ENCODE results near the gene FHIP1B.

Gene FHIP1B

DNA sequence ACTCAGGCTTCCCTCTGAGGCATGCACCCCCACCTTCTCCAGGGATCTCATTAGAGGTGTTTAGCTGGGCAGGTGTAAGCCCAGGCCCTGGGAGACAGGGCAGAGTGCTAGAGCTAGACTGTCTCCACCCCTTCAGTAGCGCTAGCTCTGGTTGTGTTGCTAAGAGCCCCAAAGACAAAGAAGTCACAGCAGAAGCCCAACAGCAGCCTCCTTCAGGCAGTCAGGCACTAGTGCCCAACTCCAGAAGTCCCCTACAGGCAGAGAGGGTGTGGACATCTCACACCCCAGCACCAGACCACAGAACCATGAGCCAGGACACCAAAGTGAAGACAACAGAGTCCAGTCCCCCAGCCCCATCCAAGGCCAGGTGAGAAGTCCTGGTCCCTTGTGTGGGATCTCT, 4.5 kb upstream of the FHIP1B start, which contains the start of gene CNGA4:
TSS of gene CNGA4 (plus strand) at position 188 of the 400 bp plus-strand sequence. CDS start at position 306, 118 bp downstream.
- peak; percentile 76 for DNase-seq

DNA sequence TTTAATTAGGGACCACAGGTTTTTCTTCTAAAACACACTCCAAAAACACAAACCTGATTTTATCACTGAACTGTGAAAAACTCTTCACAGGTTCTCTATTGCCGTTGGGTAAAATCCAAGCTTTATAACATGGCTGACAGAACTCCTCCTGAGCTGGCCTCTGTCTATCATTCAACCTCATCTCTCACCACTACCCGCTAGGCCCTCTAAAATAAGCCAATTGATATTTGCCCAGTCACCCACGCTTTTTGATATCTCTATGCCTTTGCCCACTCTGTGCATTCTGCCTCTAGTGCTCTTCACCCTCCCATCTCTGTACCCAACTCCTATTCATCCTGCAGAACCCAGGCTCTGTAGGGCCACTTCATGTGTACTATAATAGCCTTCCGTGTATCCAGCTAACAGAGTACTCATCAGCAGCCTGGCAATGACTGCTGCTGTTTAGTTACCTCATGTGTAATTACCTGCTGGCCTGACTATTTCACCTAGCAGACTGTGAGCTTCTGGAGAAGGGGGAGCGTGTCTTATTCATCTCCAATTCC, 3.4 kb upstream of the FHIP1B start:
- DNase-seq = peak; percentile 74

DNA sequence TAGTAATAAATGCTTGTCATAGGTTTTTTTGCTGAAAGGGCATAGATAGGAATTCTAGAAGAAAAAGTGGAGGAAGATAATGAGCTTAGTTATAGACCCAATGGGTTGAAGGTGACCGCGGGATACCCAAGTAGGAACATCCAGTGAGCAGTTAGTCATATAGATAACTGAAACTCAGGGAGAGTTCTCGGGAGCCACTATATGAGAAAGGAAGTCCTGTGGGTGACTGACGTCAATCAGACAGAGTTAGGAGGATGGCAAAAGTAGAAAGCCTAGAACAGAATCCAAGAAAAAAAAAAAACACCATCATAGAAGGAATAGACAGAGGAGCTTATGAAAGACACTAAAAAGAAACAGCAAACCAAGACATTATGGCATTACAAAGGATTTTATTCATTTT, 2.8 kb upstream of the FHIP1B start:
- no peak for DNase-seq

DNA sequence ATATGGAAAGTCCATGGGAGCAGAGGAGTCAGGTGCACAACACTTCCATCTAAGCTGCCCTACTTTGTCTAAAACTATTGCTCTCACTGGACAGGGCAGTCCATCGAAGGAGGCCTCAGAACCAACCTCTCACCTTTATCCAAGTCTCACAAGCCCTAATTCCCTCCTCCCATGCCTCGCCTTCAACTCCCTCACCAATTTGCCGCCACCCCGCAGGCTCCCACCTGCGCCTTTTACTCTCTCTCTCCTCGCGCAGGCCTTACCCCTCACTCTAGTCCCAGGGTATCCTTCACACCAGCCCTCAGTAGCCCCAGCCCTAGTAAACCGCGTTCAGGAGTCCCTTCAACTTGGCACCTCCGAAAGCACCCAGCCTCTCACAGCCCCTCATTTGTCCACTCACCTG, 451 bp downstream of the FHIP1B start:
- DNase-seq = peak; percentile 71

DNA sequence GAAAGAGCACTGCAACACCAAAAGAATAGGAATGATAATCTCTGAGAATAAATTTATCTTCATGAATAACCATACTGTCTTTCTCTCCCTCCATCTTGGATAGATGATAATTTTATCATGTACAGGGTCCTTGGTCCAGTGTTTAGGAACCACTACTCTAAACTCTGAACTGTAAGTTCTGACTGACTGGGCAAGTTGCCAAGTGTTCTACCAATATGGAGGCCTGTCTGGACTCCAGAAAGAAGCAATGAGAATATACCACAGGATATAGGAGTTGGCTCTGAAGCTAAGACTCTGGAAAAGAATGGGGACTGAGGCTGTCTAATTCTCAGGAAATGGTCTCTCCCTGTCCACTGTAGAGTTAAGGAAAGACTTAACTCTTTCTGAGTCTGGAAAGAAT, 1.5 kb downstream of the FHIP1B start:
- DNase-seq = peak; percentile 20

GRCh38 chr11:6229911-6230310, 4.5 kb downstream of the FHIP1B start:
- DNase-seq = no peak

- no peak for DNase-seq
These were observed 5.9 kb downstream of the FHIP1B start for GRCh38 chr11:6228520-6228919.

GRCh38 chr11:6225896-6226295, 8.5 kb downstream of the FHIP1B start:
- no peak for DNase-seq

DNA sequence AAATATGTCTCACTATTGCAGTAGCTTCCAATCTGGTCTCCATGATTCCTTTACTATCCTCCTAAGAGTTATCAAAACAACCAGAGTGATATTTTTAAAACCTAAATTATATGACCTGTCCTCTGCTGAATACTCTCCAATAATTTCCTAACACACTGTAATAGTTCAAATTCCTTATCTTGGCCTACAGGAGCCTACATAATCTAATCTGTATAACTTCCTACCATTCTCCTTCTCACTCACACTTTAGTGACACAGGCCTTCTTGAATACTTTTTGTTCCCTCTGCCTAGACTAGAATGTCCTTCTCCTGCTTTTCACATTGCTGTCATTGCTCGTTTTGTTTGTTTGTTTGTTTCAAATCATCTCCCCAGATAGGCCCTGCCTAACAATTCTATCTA, 9.4 kb downstream of the FHIP1B start:
- DNase-seq = no peak

DNA sequence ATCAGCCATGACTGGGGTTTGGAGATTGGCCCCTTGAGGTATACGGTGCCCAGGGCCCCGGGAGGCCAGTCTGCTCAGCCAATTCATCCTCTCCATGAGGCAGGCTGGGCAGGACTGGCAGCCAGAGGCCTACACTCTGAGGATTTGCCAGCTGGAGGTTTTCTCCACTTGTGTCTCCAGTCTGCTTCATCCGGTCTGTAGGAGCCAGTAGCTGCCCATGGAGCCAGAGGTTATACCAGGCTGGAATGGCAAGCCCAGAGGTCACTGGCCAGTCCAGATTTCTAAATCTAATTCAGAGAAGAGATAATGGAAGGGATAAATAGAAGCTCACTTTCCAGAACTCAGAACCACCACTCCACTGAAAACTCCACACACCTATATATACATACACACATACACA, 10.0 kb downstream of the FHIP1B start:
- DNase-seq = no peak

GRCh38 chr11:6223854-6224253, 10.6 kb downstream of the FHIP1B start:
- DNase-seq = no peak

DNA sequence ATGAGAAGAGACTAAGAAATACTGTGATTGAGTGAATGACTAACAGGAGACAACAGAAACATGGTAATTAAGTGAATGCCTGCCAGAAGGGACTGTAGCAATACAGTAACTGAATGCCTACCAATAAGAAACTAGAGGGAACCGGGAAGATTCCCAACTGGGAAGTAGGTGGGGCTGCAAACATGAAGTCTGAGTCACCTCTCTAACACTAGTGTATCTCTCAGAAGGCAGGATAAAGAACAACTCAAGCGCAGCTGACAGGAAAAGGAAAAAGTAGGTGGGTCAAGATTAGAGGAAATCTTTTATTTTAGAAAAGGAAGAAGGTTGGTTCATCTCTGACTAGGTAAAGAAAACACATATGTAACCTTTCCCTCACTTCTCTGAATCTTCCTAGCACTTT, 15.1 kb downstream of the FHIP1B start:
- DNase-seq = peak; percentile 5

DNA sequence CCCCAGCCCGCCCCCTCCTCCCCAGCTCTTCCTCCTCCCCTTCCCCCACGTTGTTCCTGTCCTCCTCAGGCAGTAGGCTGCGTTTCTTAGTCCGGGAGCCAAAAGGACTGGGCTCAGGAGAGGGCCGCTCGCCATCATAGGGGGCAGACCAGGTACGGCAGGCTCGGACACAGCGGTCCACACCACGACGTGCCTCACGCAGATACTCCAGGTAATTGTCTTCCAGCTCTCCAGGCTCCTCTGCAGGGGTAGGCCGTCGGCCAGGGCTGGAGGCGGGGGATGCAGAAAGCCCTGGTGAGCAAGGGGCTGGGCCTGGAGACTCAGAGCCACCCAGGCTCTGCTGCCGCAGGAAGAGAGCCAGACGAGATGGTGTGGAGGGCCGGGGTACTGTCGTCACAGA, 16.7 kb downstream of the FHIP1B start:
- DNase-seq = no peak

- no peak for DNase-seq
These were observed 17.9 kb downstream of the FHIP1B start for GRCh38 chr11:6216501-6216900.

DNA sequence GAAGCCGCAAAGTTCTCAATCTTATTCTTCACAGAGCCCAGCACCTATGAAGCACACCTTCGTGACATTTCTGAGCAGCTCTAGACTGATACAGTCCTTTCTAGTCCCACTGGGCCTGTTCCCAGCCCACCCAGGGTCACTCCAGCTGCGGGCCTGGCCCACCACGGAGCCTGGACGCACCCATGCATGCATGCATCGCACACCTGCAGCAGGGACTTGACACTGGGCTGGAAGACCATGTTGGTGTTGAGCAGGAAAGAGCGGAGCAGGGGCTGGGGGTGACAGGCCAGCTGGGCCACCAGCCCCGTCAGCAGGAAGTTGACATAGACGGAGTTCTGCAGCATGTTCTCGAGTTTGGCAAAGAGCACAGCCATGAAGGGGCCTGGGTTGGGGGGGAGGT, 19.9 kb downstream of the FHIP1B start:
- no peak for DNase-seq

- no peak for DNase-seq
These were observed 24.0 kb downstream of the FHIP1B start for GRCh38 chr11:6210274-6210955.

DNA sequence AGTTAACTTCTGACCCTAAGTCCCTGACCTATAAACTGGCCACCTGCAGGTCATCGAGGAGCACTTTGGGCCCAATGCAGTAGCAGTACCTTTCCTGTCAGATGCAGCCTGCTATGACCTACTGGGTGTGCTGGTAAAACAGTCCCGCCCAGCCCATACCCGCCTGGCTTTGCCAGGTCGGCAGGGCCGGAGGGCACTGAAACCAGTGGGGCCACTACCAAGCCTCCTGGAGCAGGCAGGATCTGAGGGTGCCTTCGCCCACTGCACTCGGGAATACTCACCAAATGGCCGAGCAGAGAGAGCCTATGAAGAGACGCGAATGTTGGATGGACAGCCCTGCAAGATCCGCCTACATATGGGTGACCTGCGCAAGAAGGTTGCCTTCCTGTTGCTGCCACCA, 24.6 kb downstream of the FHIP1B start:
- no peak for DNase-seq

DNA sequence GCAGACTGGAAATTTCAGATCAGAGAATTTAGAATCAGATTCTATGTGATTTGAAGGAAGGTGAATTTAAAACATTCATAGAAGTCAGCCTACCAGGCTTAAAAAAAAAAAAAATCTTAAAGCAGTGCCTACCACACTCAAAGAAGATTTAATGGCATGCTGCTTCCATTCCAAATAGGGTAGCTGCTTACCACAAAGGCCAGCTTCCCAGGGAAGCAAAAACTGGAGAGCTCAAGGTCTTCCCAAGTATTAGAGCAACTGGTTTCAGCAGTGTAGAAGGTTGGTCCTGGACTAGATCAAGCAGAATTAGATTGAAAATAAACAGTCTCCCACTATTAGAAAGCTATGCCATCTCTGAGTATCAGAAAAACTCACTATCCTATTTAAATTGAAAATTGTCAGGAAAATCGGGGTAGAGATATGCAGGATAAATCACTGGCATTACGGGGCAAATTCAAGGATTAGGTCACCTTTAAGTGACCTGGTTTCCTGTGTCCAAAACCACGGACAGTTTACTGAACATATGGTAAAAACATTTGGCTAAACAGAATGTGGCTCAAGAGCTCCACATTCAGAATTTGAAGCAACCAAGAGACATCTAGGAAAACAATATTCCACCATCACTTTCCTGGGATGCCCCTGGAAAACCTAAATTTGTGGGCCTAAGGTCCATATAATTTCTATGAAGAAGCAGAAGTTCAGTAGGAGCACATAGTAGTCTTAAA, 27.8 kb downstream of the FHIP1B start:
- DNase-seq = no peak

GRCh38 chr11:6205366-6205765, 29.1 kb downstream of the FHIP1B start, which contains the start of gene C11orf42:
C11orf42 (plus strand) TSS chr11:6205557; CDS start chr11:6205616, 59 bp downstream.
- DNase-seq = no peak

- DNase-seq = no peak
These were observed 29.7 kb downstream of the FHIP1B start for GRCh38 chr11:6204706-6205105.

GRCh38 chr11:6203327-6203726, 31.1 kb downstream of the FHIP1B start:
- no peak for DNase-seq

GRCh38 chr11:6202041-6202440, 32.4 kb downstream of the FHIP1B start:
- DNase-seq = no peak

DNA sequence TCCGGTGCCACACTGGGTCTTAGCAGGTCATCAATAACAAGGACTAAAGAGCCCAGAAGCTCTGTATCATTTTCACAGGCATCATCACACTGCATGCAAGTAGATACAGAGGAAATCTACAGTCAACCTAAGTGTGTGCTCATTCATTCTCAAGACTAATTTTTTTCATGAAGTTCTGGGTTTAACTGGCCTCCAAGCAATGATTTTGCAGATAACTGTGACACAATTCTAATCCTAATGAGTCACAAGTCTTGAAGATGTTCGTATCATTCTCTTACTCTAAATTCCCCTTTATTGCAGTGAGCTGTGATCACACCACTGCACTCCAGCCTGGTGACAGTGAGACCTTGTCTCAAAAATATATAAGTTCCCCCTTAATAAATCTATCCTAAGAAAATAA, 33.0 kb downstream of the FHIP1B start:
- no peak for DNase-seq

- DNase-seq = no peak
These were observed 33.5 kb downstream of the FHIP1B start for GRCh38 chr11:6200975-6201374.

Measured in NCI-H69 (cell line).